ENCODE measurements around the gene NRIP1.

DNA sequence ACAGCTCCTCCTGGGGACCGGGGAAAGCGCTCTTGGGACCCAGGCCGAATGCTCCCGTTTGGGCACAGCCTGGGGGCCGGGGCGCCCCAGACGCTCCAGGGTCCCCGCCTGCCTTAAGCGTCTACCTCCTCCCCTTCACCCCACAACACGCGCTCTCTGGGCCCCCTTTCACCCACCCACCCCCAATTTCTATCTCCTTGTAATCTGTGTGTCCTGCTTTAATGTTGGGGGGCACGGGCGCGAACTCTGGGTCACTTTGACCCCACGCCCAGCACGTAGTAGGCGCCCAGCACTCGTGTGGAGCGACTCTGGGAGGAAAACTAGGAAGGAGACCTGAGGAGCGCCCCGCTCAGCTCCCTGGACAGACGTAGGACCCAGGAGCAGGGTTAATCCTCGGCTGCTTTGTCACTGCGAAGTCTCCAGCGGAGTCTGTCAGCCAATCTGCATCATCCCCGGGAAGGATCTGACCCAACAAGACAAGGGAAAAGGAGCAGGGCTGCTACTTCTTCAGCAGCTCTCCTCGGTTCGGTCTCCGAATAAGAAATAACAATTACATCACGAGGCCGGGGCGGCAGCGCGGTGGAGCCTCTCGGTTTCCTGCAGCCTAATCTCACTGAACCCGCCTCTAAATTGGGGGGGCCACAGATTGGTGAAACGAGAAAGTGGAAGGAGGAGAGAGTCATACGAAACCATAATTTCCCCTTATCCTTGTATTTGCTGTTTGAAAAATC, 757 bp upstream of the NRIP1 start:
- TF ChIP-seq CTCF (IDR thresholded peaks at IDR 0.05) (no peak), EP300 (IDR thresholded peaks at IDR 0.05) (no peak)

Data from suprapubic skin (tissue), 3 donors.